Activated naive CD8-positive, alpha-beta T cell treated with anti-CD3 and anti-CD28 coated beads, Interleukin-2, amount 10 ng/mL, durations not matched to agents 7 days and 5 days (primary cell): Measurements from ENCODE around the gene ANAPC15. TPM values are rescaled to one million over a fixed set of nuclear protein-coding genes. Genes with fewer than 3 reads are reported as not detected.
"Not testable (repeated sequence)": the region's sequence is repeated elsewhere in the genome, so short reads cannot be mapped to it uniquely, and the experiment has no call there.

ENCODE experiments used
- ATAC-seq: fragments of 150-1000 bp; cut with Tn5 transposase; one replicate; pipeline ENCODE4 v1.10.0; 2021; ENCODE audit warnings: low read depth, moderate library complexity
- POLR2A ChIA-PET: fragments of 350-600 bp; sonication (Branson Sonifier 250); formaldehyde crosslinking; loops from one replicate; lab custom pipeline; 2021; ENCODE audit warnings: antibody characterized with exemption; lab: Charles Lee
- DNase-seq: peaks from one replicate; pipeline ENCODE4 v3.0.0; 2021
- H3K27ac Mint-ChIP-seq: one replicate; pipeline ENCODE4 v1.8.0; 2022; ENCODE audit warnings: mild to moderate bottlenecking, mixed read lengths
- H3K27me3 Mint-ChIP-seq: one replicate; pipeline ENCODE4 v1.8.0; 2022; ENCODE audit warnings: mild to moderate bottlenecking, moderate library complexity, mixed read lengths
- H3K36me3 Mint-ChIP-seq: one replicate; pipeline ENCODE4 v1.8.0; 2021; ENCODE audit warnings: mild to moderate bottlenecking, mixed read lengths
- H3K4me1 Mint-ChIP-seq: one replicate; pipeline ENCODE4 v1.8.0; 2021; ENCODE audit warnings: mixed read lengths
- H3K4me3 Mint-ChIP-seq: one replicate; pipeline ENCODE4 v1.8.0; 2022; ENCODE audit warnings: mild to moderate bottlenecking, moderate library complexity, mixed read lengths
- H3K9me3 Mint-ChIP-seq: one replicate; pipeline ENCODE4 v1.8.0; 2021; ENCODE audit warnings: mixed read lengths
- total RNA-seq, 2 experiments: library from RNA; stranded (reverse); gene quantifications; one replicate each; pipeline ENCODE4 v1.2.3, GENCODE V29; 2021

ANAPC15 gene
- 10 to 100 TPM; 49.0 to 52.5 TPM for total RNA-seq

DNA sequence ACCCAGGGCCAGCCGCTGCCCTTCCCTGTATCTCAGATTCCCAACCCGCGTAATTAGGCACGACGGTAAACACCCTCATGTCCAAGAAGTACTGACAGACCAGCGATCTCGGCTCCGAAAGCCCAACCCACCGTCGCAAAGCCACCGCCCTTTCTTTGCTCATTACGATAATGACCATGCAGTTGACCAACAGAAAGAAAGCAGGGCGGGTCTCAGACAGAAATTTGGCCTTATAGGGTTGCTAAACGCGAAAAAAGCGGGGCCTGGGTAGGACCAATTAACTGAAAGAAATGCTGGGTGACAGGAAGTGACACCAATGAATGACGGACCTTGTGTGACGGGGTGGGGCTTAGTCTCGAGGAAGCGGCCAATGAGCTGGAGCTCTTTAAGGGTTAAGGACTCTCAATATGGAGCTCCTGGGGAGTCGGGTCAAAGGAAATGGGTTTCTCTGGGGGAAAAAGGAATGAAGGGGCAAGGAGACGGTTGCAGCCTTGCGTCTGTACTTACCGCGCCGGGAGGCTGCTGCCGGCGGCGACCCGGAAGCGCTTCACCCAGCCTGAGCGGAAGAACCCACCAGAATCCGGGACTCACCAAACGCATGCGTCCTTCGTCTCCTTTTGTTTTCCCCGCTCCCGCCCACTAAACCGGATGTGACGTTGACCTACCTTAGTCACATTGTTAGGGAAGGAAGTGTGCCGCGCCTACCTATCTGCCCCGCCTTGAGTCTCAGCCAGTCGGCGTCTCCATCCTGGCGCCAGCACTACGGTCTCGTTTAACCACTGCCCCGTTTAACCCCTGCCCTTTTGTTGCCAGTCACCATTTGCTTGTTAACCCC is at the start of gene ANAPC15:
Gene ANAPC15 (minus strand): TSS at position 553 of the 835 bp plus-strand sequence. CDS start 1,419 bp downstream, outside the sequence.
- POLR2A ChIA-PET: interaction anchor here (0.9 to 3.0 kb wide), 15 partner anchors 12 to 185 kb away, joined by 3 to 27 read pairs (median 5); partner anchors contain the start of genes IL18BP, INPPL1, LAMTOR1 and RNF121
- no peaks in the 10 kb centered on the region for H3K27me3 Mint-ChIP-seq
- peaks cover 3% of the 10 kb centered on the region for H3K36me3 Mint-ChIP-seq
- peaks cover 24% of the 10 kb centered on the region for H3K4me1 Mint-ChIP-seq
- peak; percentile 89 for DNase-seq
- H3K4me3 Mint-ChIP-seq: peak within 1 kb of the TSS; percentile 94
- H3K9me3 Mint-ChIP-seq: peaks cover 2% of the 10 kb centered on the region
- peak within 1 kb of the TSS; percentile 99 for H3K27ac Mint-ChIP-seq
- ATAC-seq: peak; percentile 89

DNA sequence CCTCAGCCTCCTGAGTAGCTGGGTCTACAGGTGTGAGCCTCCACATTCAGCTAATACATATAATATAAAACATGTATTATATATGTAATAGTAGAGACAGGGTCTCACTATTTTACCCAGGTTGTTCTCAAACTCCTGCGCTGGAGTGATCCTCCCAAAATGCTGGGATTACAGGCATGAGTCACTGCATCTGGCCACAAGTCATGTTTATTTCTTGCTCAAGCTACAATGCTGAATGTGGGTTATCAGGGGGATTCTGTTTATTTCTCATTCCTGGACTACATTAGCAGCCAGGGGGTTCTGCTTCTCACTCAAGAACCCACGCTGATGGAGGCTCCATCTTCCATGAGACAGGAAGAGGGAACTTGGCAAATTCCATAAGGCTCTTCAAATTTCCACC is 47.8 kb upstream of the ANAPC15 start:
- DNase-seq (no peak), ATAC-seq (no peak)
- Mint-ChIP-seq H3K4me3 (no peak overlapping the region), H3K36me3 (no peaks in the 10 kb centered on the region), H3K9me3 (no peaks in the 10 kb centered on the region), H3K27ac (no peak overlapping the region), H3K27me3 (peaks cover 20% of the 10 kb centered on the region), H3K4me1 (no peaks in the 10 kb centered on the region)
- POLR2A ChIA-PET: no interaction called here

DNA sequence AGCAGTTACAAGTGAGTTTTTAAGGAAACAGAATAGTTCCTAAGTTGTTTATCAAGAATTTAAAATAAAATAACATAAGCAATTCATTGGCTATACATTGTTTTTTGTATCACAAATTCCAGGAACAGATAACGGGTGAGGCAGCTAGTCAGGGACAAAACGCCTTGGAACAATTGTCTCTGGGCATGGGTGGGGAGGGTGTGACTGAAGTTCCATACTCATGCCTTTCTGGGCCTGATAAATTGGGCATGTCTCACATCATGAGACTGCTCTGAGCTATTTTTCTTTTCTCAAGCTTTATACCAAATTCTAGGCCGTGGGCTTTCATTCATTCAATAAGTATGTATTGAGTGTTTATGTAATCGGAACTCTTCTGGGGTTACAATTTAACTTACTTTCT is 44.6 kb upstream of the ANAPC15 start:
- Mint-ChIP-seq H3K4me3 (no peak overlapping the region), H3K36me3 (no peaks in the 10 kb centered on the region), H3K27ac (no peak overlapping the region), H3K27me3 (peaks cover 18% of the 10 kb centered on the region), H3K9me3 (no peaks in the 10 kb centered on the region), H3K4me1 (no peaks in the 10 kb centered on the region)
- POLR2A ChIA-PET: no interaction called here
- DNase-seq (no peak), ATAC-seq (no peak)

DNA sequence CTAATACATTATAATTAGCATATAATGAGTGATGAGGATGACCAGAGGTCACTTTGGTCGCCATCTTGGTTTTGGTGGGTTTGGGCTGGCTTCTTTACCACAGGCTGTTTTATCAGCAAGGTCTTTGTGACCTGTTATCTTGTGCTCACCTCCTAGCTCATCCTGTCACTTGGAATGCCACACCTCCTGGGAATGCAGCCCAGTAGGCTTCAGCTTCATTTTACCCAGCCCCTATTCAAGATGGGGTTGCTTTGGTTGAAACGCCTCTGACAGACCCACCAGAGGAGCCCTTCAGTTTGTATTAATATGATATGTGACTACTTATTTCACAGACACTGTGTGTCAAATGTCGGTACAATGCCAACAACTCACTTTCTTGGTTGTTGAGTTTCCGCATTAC is 43.3 kb upstream of the ANAPC15 start:
- H3K36me3 Mint-ChIP-seq: no peaks in the 10 kb centered on the region
- peaks cover 22% of the 10 kb centered on the region for H3K27me3 Mint-ChIP-seq
- no peak for ATAC-seq
- H3K4me3 Mint-ChIP-seq: no peak overlapping the region
- POLR2A ChIA-PET: no interaction called here
- H3K9me3 Mint-ChIP-seq: no peaks in the 10 kb centered on the region
- DNase-seq: no peak
- no peak overlapping the region for H3K27ac Mint-ChIP-seq
- no peaks in the 10 kb centered on the region for H3K4me1 Mint-ChIP-seq

DNA sequence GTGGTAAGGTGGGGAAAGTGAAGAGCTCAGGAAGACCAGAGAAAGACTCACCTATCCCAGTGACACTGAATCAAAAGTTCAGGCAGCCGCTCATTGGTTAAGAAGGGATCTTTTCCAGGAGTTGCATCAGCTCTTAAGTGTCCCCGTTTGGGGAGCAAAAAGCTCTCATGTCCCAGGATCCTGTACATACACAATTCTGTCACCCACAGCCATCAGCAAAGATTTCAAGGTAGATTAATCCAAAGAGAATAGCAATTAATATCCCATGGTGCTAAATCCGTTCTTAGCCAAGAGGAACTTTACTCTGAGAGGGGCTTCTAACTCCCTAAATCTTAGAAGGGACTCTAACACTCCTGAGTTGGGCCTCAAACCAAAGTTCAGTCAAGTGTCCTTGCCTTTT is 42.3 kb upstream of the ANAPC15 start:
- H3K4me3 Mint-ChIP-seq: no peak overlapping the region
- POLR2A ChIA-PET: no interaction called here
- no peaks in the 10 kb centered on the region for H3K9me3 Mint-ChIP-seq
- DNase-seq (no peak), ATAC-seq (no peak)
- H3K27ac Mint-ChIP-seq: no peak overlapping the region
- no peaks in the 10 kb centered on the region for H3K36me3 Mint-ChIP-seq
- no peaks in the 10 kb centered on the region for H3K4me1 Mint-ChIP-seq
- H3K27me3 Mint-ChIP-seq: peaks cover 20% of the 10 kb centered on the region

DNA sequence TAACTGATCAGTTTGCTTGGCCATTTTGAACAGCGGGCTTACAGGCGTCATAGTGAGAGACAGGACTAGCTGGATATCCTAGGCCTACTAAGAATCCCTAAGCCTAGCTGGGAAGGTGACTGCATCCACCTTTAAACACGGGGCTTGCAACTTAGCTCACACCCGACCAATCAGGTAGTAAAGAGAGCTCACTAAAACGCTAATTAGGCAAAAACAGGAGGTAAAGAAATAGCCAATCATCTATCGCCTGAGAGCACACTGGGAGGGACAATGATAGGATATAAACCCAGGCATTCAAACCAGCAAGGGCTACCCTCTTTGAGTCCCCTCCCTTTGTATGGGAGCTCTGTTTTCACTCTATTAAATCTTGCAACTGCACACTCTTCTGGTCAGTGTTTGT is 41.4 kb upstream of the ANAPC15 start:
- POLR2A ChIA-PET, H3K4me3 Mint-ChIP-seq, H3K27ac Mint-ChIP-seq: not testable (repeated sequence)

DNA sequence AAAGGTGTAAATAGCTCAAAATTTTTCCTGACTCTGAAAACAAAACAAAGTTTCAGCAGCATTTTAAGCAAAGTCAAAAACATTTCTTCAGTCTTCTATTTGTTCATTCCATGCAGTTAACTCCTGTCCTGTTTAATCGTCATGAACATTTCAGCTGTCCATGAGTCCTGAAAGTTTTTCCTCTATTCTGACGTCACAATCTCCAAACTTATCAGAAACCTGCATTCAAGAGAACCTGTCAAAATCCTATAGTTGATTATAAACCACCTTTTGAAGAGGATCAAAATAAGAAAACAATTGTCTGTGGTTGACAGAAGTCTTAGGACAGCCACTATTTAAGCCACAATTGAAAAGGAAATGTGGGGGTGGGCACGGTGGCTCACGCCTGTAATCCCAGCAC is 38.4 kb upstream of the ANAPC15 start:
- H3K4me3 Mint-ChIP-seq: no peak overlapping the region
- ATAC-seq (no peak), DNase-seq (no peak)
- peaks cover 14% of the 10 kb centered on the region for H3K27me3 Mint-ChIP-seq
- no peak overlapping the region for H3K27ac Mint-ChIP-seq
- POLR2A ChIA-PET: no interaction called here
- no peaks in the 10 kb centered on the region for H3K9me3 Mint-ChIP-seq
- H3K4me1 Mint-ChIP-seq: no peaks in the 10 kb centered on the region
- no peaks in the 10 kb centered on the region for H3K36me3 Mint-ChIP-seq

More for the DNA sequence above, 41.4 kb upstream of the ANAPC15 start:
- not testable (repeated sequence) for H3K4me1 Mint-ChIP-seq, H3K9me3 Mint-ChIP-seq, ATAC-seq, H3K36me3 Mint-ChIP-seq, DNase-seq
- H3K27me3 Mint-ChIP-seq: peaks cover 20% of the 10 kb centered on the region

DNA sequence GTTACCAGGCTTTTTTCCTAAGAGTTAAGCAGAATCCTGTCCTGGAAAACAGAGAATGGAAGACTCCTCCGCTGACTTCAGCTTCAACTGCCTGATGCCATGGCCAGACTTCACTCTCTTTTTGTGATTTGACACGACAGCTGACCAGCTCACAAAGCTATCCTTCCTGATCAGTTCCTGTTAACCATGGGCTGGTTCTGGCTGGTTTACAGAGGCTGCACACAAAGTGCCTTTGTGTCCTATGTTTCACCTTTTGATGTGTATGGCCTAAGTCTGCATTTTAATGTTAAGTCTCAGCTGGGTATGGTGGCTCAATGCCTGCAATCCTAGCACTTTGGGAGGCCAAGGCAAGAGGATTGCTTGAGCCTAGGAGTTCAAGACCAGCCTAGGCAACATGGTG is 34.1 kb upstream of the ANAPC15 start:
- Mint-ChIP-seq H3K27ac (no peak overlapping the region), H3K9me3 (no peaks in the 10 kb centered on the region), H3K4me1 (peaks cover 7% of the 10 kb centered on the region), H3K36me3 (no peaks in the 10 kb centered on the region), H3K27me3 (peaks cover 14% of the 10 kb centered on the region), H3K4me3 (no peak overlapping the region)
- DNase-seq (no peak), ATAC-seq (no peak)
- POLR2A ChIA-PET: no interaction called here

DNA sequence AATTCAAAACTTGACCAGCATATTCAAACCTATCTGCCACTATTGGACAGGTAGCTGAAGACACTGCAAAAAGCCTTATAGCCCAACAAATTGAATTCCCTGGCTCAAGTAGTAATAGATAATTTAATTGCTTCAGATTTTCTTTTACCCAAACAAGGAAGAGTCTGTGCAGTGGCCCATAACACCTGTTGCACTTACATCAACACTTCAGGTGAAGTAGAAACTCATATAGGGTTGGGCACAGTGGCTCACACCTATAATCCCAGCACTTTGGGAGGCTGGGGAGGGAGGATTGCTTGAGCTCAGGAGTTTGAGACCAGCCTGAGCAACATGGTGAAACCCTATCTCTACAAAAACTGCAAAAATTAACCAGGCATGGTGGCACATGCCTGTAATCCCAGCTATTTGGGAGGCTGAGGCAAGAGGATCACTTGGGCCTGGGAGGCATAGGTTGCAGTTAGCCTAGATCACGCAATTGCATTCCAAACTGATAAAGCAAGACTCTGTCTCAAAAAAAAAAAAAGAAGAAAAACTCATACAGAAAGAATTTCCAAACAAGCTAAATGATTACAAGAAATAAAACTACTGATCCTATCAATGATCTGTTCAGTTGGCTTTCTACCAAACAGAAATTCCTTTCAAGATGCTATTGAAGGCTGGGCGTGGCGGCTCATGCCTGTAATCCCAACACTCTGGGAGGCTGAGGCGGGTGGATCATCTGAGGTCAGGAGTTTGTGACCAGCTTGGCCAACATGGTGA is 32.5 kb upstream of the ANAPC15 start:
- Mint-ChIP-seq H3K27ac (no peak overlapping the region), H3K36me3 (no peaks in the 10 kb centered on the region), H3K9me3 (no peaks in the 10 kb centered on the region), H3K27me3 (peaks cover 10% of the 10 kb centered on the region), H3K4me3 (no peak overlapping the region), H3K4me1 (peaks cover 19% of the 10 kb centered on the region)
- DNase-seq (no peak), ATAC-seq (no peak)
- POLR2A ChIA-PET: interaction anchor here (2.1 kb wide), 1 partner anchor 32 kb away, joined by 7 read pairs; the partner anchor contains the start of gene ANAPC15

DNA sequence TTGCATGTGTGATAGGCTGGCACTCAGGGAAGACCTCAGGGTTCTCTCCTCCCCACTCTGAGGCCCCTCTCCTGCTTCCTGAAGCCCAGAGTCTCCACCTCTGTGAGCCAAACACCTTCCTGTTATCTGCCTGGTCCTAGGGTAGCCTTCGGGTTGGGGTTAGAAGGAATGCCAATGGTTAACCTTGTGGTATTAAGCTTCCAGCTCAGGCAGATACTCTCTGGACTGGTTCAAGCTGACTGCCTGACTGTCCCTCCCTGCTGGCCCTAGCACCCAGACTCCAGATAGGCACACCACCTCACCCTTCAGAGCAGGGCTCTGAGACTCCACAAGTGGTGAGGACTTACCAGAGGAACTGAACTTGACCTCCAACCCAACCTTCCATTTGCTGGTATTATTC is 30.0 kb upstream of the ANAPC15 start:
- H3K4me3 Mint-ChIP-seq, POLR2A ChIA-PET, H3K36me3 Mint-ChIP-seq, H3K27ac Mint-ChIP-seq, ATAC-seq, H3K27me3 Mint-ChIP-seq, H3K9me3 Mint-ChIP-seq, DNase-seq: not testable (repeated sequence)
- peaks cover 19% of the 10 kb centered on the region for H3K4me1 Mint-ChIP-seq

DNA sequence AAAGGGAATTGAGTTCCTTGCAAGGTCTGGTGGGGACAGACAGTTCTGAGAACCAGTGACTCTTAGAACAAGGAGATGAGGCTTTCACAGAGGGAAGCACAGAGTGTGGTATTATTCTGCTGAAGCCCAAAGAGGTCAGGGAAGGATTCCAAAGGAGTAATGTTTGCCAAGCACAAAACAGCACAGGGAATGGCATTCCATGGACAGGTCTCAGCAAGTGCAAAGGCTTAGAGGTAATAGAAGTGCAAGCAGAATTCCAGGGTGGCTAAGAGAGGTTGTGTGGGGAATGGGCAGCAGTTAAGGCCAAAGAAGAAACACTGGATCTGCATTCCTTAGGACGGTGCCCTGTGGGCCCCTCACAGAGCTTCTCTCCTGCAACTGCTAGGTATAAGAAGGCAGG is 29.6 kb upstream of the ANAPC15 start:
- H3K36me3 Mint-ChIP-seq, H3K9me3 Mint-ChIP-seq: not testable (repeated sequence)

DNA sequence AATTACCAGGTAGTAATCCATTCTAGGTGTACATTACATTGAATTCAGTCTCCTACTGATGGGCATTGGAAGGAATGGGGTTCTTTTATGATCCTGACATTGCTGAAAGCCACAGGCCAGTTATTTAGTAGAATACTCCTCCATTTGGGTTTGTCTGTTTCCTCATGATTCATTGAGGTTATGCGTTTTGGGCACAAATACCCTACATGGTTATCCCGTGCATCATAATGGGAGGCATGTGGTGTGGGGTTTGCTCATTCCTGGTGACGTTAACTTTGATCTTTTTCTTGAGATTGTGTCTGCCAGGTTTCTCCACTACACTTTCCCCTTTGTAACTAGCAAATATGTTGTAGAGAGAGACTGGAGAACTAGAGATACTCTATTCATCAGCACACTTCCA is 28.6 kb upstream of the ANAPC15 start:
- H3K9me3 Mint-ChIP-seq: peaks cover 4% of the 10 kb centered on the region
- ATAC-seq (no peak), DNase-seq (no peak)
- peaks cover 22% of the 10 kb centered on the region for H3K4me1 Mint-ChIP-seq
- POLR2A ChIA-PET: no interaction called here
- peaks cover 6% of the 10 kb centered on the region for H3K27me3 Mint-ChIP-seq
- H3K36me3 Mint-ChIP-seq: no peaks in the 10 kb centered on the region
- no peak overlapping the region for H3K4me3 Mint-ChIP-seq
- no peak overlapping the region for H3K27ac Mint-ChIP-seq

More for the DNA sequence above, 29.6 kb upstream of the ANAPC15 start:
- H3K4me1 Mint-ChIP-seq: peaks cover 19% of the 10 kb centered on the region
- DNase-seq, H3K27me3 Mint-ChIP-seq, H3K4me3 Mint-ChIP-seq, POLR2A ChIA-PET, H3K27ac Mint-ChIP-seq, ATAC-seq: not testable (repeated sequence)

DNA sequence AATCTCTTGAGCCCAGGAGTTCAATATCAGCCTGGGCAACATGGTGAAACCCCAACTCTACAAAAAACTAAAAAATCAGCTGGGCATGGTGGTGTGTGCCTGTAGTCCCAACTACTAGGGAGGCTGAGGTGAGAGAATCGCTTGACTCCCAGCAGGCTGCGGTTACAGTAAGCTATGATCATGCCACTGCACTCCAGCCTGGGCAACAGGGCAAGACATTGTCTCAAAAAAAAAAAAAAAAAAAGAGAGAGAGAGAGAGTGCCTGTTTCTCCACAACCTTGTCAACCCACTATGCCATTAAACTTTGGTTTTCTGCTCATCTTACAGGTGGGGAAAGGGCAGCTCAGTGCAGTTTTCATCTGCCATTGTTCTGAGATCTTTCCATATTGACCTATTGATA is 28.2 kb upstream of the ANAPC15 start:
- peaks cover 22% of the 10 kb centered on the region for H3K4me1 Mint-ChIP-seq
- ATAC-seq (no peak), DNase-seq (no peak)
- H3K9me3 Mint-ChIP-seq: peaks cover 4% of the 10 kb centered on the region
- H3K27ac Mint-ChIP-seq: no peak overlapping the region
- POLR2A ChIA-PET: no interaction called here
- no peak overlapping the region for H3K4me3 Mint-ChIP-seq
- no peaks in the 10 kb centered on the region for H3K36me3 Mint-ChIP-seq
- peaks cover 4% of the 10 kb centered on the region for H3K27me3 Mint-ChIP-seq
